ENCODE results near the gene POLL.

Gene POLL

DNA sequence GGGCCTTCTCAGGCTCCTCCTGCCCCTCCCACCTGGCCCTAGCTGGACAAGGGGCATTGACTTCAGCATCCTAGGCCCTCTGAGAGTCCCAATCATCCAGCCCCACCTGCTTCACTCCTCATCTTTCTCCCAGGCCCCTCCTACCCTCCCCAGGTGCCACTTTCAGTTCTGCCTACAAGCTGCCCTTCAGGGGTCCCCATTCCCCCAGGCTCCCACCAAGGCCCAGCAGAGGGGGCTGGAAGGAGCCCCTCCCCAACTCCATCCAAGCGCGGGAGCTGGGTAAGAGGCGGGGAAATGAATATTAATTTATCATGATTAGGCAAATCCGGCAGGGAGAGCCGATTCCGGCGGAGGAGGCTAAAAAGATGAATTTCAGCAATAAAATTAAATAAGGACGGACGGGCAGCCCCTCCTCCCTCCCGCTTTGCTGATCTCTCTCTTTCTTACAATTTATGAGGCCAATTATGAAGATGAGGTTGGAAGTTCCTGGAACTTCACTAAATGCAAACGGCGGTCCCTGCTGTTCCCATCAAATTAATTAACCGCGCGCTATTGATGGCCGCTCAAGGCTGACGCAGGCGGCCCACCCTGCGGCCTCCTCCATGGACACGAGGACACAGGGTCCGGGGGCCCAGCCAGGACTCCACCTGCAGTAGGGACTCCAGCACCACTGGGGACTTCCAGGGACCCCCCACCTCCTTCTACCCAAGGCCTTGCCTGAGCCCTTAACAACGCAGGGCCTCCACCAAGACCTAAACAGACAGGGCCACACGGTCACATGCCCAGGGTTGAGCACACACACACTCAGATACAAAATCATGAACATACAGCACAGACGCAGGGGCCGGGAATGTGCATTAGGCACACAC, 13.9 kb downstream of the POLL start:
- DNase-seq = no peak

DNA sequence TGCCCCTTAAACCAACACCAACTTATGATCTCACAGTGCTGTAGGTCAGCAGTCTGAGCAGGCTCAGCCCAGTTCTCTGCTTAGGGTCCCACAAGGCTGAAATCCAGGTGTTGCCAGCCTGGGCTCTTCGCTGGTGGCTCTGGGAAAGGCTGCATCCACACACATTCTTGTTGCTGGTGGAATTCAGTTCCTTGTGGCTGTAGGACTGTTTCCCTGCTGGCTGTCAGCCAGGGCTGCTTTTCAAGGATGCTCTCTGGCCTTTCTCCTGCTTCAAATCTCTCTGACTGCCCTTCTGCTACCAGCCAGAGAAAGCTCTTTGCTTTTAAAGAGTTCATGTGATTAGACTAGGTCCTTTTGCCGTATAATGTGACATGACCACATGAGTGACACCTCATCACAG, 15.3 kb downstream of the POLL start:
- no peak for DNase-seq

DNA sequence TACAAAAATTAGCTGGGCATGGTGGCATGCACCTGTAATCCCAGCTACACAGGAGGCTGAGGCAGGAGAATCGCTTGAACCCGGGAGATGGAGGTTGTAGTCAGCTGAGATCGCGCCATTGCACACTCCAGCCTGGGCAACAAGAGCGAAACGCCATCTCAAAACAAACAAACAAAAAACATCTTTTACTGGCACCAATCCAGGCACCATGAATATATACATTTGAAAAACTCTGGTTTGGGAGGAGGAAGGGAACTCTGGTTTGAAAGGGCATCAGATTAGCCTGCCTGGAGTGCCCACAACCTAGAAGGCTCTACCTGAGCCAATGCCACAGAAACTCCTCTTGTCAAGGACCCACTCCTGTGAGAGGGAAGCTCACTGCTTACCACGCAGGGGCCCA, 15.9 kb downstream of the POLL start:
- DNase-seq = no peak

DNA sequence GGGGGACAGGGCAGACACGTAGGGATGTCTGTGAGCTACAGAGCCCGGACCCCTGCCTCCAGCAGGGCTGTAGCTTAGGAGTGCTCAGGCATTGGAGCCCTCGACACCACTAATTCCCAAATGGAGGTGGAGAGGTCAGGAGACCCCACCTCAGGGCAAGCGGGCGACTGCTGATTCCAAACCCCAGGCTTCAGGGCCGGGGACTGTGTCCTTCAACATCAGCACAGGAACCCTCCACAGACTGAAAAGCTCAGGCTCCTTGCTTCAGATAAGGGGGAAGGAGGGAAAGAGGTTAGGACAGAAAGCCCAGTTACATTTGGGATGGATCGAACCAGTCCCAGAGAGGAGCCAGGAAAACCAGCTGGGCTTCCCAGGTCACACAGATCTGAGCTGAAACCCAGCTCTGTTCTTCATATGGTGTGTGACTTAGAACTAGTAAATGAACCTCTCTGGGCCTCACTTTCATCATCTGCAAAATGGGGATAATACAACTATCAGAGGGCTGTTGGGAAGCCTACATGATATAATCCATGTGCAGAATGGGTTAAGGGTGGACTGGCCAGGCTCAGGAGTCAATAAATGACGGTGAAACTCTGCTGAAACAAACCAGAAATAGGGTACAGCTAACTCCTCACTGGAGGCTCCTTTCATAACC, 16.7 kb downstream of the POLL start:
- DNase-seq = no peak

DNA sequence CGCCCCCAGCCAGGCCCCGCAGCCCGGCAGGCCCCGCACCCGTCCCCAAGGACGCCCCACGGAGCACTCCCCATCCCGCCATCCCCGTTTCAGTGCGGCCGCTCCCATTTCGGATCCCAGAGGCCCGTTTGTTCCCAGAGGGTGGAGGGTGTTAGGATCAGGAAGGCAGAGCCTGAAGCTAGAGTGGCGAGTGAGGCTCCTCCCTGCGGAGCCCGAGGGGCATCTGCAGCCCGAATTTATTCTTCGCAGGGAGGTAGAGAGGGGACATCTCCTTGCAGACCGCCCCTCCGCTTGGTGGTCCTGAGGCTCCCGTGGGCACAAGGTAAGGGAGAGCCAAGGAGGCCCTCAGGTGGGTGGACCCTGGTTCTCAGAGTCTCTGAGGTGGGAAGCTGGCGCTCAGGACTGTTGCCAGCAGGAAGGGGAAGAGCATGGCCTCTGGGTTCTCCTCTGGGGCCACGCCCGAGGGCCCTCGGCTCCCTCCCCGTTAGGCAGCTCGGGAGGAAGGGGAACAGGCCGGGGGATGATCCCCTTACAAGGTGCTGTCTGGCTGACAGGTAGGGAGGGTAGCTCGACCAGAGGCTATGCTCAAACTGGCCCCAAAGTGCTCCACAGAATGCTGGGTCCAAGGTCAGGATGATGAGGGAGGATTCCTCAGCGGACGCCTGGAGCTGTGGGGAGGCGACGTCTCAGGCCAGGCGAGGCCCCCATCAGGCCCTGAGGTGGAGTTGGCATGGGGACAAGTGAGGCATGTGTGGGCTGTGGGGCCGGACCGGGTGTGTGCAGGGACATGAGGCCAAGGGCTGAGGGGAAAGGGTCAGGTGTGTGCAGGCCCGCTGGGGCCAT, 17.4 kb downstream of the POLL start:
- DNase-seq = no peak

DNA sequence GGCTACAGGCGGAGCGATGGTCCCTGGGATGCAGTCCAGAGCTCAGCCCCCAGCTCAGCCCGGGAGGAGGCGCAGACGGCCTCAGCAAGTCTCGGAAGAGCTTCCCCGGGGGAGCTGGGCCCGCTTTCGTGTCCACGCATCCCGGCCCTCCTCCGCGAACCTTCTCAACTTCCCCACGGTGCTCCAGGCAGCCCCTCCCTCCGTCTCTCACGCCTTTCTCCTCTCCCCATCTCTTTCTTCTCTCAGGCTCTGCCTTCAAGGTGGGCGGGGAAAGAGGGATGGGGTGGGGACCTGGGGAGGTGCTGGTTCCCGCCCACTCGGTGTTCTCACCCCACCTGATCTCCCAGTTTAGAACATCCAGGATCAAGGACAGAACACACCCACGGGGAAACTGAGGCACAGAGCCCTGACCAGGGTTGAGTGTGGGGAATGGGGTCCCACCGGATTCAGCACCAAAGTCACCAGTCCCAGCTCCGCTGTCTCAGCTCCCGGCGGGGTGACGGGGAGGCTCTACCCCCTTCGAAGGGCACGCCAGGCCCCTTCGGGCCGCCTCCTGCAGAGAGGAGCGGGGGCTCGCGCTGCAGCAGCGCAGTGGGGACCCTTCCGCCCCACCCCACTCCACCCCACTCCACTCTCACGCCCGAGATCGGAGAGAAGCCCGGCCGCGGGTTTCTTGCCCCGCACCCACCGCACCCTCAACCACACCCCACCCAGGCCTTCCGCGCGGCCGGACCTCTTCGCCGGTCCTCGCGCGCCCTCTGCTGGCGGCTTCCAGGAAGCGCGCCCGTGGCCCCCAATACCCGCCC, 18.2 kb downstream of the POLL start:
- peak; percentile 70 for DNase-seq

DNA sequence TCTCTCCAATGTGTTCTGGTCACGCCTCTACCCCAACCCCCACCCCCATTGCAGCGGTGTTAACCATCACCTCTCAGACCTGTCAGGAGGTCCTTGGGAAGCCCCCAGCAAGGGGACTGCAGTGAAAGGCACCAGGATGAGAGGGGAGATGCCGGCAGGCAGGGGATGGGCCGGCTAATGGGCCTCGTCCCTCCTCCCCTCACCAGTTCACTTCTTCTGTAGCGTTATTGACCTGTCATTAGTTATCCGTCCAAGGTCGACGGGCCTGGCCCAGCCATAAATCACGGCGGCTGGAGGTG, 18.8 kb downstream of the POLL start:
- DNase-seq = no peak

DNA sequence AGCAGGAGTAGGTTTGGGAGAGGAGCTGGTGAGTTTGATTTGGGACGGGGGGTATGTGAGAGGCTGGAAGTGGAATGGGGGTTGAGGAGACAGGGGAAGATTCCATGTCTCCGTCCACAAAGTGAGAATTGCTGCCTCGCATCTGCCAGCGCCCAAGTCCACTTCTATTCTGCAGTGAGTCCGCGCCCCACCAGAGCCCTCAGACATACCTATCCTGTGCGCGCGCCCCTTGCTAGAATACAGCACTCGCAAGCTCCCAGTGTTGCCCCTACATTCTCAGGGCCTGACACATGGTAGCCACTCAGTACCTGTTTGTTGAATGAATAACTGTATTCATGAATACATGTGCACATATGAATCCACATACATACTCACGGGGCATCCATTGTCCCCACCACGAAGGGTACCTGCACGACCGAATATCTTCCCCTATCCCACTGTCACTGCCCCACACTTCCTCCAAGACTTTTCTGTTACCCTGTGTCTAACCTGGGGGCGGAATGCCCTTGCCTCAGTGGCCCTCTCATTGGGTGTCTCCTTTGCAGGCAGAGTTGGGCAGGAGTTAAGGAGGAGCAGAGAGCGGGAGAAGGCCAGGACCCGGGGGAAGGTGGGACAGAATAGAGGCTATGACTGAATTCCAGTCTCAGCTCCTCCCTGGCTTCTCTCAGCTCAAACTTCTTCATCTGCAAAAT, 19.9 kb downstream of the POLL start:
- no peak for DNase-seq

DNA sequence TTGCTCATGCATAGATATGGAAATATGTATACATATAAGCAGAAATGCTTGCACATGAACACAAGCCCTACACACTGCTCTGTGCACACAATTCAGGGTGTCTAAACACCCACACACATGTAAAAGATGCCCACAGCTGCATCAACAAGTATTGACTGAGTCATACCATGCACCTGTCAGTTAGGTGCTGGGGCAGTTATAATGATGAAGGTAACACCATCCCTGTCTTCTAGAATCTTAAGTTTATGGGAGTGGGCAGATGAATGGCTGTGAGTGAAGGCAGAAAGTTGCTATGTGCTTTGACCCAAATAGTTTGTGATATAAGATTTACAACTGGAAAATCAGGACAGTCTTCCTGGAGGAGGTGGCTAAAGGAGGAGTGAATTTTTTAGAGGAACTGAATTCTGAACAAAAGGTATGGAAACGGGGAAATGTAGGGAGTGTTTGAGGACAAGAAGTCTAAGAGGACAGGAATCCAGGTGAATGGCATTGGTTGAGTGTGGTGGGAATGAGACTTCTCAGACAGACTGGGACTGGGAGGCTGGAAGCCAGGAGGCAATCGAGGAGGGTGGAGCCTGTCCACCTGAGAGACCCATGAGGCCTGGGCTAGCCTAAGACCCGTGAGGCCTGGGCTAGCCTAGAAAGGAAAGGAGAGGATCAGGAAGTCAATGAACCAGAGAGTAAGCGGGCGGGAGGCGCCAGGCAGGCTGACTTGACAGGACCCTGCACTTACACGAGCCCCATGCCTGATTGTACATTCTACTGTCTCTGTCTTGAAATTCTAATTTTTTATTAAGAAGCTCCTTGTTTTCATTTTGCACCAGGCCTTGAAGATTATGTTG, 20.7 kb downstream of the POLL start:
- no peak for DNase-seq

DNA sequence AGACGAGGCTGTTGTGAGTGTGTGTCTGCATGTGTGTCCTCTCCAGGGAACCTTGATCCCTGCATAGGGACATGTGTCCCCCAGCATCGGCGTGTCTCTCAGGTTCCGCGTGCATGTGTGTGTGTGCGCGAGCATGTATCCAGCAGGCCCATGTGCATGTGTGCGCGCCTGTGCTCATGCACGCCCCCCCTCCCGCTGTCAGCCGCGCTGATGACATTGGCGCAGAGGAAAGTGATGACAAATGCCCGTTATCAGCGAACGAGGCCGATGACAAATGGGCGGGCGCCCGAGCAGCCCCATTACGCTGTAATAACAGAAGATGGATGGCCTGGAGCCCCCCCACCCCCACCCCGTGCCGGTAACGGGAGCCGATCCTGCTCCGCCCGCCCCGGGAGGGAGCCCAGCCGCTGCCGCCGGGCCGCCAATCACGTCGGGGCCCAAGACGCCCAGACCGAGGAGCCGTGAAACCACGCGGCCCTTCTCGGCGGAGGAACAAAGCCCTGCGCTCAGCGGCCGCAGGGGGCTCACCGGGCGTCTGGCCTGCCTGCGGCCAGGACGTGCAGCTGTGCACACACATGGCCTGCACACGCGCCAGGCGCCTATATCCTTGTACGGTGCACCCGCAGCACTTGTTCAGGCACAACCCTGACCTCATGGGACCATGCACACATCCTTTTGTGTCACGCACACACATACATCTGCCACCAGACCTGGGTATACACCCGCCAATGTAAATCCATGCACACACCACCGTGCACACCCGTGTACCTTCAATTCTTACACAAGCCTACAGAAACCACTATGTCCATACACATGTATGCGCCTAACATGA, 21.5 kb downstream of the POLL start:
- peak; percentile 47 for DNase-seq

DNA sequence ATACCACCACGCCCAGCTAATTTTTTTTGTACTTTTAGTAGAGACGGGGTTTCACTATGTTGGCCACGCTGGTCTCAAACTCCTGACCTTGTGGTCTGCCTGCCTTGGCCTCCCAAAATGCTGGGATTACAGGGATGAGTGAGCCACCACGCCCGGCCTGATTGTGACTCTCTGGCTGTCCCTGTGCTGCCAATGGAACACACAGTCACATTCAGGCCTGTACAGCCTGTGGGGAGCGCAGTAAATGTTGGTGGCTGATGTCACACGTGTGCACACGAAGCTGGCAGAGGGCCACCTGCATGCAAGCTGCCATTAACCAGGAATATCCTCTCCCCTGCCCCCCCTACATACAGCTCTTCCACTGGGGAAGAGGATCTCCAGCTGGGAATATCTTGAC, 22.1 kb downstream of the POLL start:
- no peak for DNase-seq

DNA sequence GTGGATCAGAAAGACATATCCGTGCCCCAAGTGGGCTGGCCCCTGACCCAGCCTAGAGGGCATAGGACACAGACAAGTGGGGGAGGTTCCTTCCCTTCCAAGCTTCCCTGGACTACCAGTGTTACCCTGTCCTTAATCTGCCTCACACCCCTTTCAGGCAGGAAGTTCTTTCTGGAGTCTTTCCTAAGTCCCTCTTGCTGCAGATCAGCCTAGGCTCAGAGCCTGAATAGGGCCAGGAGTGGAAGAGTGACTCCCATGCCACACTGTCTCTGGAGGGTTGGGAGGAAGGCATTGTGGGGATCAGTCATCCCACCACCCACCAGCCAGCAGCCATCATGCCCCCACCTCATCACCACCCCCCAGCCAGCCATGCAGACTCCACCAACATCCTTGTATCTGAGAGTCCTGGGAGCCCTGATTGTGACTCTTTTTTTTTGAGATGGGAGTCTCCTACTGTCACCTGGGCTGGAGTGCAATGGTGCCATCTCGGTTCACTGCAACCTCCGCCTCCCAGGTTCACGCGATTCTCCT, 22.6 kb downstream of the POLL start:
- no peak for DNase-seq

DNA sequence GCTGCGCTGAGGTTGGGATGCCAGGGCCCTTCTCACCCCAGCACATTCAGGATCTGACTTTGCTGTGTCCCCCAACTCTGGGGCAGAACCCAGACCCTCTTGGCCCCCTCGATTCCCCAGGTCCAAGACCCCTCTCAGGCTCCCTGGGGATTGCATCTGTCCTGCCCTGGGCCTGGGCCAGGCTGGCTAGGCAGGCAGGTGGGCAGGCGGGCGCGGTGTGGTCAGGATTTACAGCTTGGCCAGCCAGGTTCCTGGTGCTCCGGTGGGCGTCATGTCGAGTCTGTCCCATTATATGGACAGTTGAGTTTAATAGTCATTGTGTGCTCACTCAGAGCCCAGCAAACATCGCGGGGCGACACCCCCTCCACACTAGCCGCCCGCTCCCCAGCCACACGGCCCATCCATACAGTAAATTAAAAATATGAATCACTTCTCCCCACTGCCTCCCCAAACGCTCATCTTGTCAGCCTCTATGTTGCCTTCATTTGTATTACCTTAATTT, 23.5 kb downstream of the POLL start:
- DNase-seq = no peak

DNA sequence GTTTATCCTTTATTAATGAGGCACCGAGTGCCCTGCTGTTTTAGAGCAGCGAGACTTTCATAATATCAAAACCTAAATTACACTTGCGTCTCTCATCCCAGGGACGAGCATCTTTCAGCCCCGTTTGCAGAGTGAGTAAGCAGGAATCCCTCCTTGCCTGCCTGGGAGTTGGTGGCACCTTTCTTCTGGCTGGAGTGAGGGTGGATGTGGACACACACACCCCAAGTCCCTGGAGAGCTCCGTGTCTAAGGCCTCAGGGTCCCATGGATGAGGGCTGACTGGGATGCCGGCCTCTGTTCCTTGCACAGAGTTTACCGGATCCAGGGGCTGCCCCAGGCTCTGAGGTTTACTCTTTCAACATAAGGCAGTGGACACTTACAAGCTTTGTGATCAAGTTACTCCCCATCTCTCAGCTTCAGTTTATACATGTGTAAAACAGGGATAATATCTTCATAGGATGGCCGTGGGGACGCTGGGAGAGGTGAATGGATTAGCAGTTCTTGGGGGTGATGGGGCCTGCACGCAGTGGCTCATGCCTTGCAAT, 24.5 kb downstream of the POLL start:
- DNase-seq = no peak

DNA sequence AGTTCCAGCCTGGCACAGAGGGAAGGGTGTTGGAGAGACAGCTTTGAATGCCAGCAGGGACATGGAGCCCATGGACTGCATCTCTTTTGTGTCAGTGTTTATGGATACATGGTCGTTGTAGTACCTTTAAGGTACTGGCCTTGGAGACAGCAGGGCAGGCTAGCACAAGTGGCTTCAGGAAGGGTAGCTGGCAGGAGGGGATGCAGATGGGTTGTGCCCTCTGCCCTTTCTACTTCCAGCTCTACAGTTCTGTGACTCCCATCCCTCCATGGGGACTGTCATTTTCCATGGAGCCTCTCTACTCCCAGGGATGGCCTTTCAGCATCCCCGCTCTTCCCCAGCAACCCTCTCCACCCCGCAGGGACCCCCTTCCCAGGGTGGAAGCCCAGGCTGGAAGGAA, 25.1 kb downstream of the POLL start:
- DNase-seq = no peak

DNA sequence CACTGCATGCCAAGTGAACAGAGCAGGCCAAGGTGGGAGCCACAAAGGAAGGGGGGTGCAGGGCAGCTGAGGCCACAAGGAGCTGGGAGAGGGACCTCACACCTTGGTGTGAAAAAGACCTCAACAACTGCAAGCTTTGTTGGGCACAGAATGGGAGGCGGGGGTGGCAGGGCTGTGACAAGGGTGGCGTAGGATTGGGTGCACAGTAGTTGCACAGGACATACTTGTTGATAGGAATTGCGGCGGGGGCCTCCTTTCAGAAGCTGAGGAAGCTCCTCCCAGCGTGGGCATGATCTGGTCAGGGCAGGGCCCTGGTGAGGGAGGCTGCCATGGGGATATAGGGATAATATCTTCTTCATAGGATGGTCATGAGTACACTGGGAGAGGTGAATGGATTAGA, 25.8 kb downstream of the POLL start:
- no peak for DNase-seq

DNA sequence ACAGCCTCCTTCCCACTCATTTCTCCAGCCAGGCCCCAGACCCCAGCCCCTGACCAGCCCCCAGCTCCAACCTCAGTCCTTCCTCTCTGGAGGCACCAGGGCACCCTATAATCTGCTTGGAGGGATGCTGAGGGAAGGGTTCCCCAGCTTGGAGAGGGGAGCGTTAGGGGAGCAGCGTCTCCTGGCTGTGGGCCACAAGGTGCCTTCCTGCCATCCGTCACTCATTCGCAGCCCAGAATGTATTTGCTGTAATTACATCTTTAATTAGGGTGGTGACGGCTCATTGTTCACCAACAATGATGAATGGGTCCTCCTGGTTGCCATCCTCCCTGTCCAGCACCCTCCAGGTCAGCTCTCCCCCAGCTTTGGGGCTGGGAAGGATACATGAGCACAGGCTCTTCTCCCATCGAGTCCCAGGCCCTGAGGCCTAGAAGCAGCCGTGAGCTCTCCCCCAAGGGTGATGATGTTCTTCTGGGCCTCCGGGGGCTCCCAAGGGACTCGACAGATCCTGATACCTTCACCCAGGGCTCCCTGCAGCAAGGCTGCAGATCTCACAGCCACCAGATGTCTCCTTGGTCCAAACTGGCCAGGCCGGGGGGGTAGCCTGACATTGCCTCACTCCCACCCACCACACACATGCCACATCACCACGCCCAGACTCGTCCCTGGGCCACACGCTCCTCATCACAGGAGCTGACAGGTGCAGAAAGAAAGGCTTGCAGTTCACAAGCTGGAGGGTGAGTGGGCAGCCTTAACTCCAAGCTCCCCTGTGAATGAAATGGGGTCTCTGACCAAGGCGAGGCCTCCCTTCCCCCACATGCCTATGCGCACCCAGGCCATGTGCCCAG, 26.8 kb downstream of the POLL start:
- DNase-seq = no peak

DNA sequence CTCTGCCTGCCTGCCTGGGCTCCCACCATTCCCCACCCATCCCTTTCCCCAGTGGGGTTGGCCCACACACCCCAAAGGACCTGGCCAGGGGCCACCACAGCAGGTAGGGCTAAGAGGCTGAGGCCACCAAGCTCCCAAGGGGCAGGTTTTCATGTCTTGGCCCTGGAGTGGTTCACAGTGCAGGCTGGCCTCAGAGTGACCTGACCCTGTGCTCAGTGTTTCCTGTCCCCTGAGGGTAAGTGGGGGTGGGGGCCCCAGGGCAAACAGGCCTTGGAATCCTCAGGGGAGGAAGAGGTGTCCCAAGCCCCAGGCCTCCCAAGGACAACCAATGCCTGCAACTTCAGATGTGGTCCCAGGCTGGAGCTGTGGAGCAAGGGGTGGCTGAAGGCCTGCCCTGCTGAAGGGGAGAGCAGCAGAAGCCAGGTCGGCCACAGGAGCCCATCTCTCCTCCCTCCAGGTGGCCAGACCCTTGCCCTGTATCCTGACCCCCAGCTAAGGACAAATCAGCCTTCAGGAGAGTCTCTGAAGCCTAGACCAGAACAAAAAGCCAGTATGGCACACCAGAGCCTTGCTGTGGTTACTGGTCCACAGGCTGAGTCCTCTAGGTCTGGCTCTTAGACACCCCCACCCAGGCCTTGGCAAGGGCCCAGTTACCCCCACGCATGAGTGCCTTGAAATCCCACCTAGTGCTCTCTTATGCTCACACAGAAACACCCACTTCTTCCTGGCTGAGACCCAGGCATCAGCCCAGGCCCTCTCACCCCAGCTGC, 27.6 kb downstream of the POLL start:
- no peak for DNase-seq

Measured in RPMI8226 (cell line).